Stomach (tissue), 9 donors: ENCODE results near the gene MBD3L3. TPM values are rescaled to one million over a fixed set of nuclear protein-coding genes. Genes with fewer than 3 reads are reported as not detected.

Source experiments
- DNase-seq, 2 donors: peaks; one replicate each; pipeline versions ENCODE4 v3.0.0 to v3.0.0-alpha.2; 2013 to 2019
- H3K27ac ChIP-seq, 5 donors: fragments of 200-600 bp in 4 of 5; sonication (generic) in 4 of 5; one replicate each; pipeline ENCODE4 v1.5.1; 2013 to 2019; ENCODE audit warnings: mild to moderate bottlenecking in 1 of 5, moderate library complexity in 1 of 5
- H3K27me3 ChIP-seq, 3 donors: fragments of 200-600 bp; sonication (generic); one replicate each; pipeline ENCODE4 v1.5.1; 2017 to 2019; ENCODE audit warnings: mixed run types in 1 of 3
- H3K36me3 ChIP-seq, 4 donors: fragments of 200-600 bp; sonication (generic); 1 replicate in 3 of 4; 2 replicates in 1 of 4; pipeline ENCODE4 v1.5.1; 2016 to 2019
- H3K4me1 ChIP-seq, 4 donors: fragments of 200-600 bp; sonication (generic); one replicate each; pipeline ENCODE4 v1.5.1; 2016 to 2019
- H3K4me3 ChIP-seq, 4 donors: fragments of 200-600 bp; sonication (generic) in 3 of 4; one replicate each; pipeline ENCODE4 v1.5.1; 2016 to 2019; ENCODE audit warnings: mild to moderate bottlenecking in 1 of 4
- H3K9me3 ChIP-seq, 4 donors: fragments of 200-600 bp; sonication (generic); one replicate each; pipeline ENCODE4 v1.5.1; 2016 to 2019
- EP300 ChIP-seq: sonication (generic); formaldehyde crosslinking; IDR thresholded peaks from one replicate; pipeline ENCODE4 v1.6.1; 2017; ENCODE audit warnings: antibody characterized with exemption
- POLR2A ChIP-seq, 4 donors: fragments of 450-650 bp; IDR thresholded peaks; one replicate each; pipeline ENCODE4 v1.6.1; 2016; ENCODE audit warnings: antibody characterized with exemption in 4 of 4, control low read depth in 2 of 4, mild to moderate bottlenecking in 1 of 4, moderate library complexity in 1 of 4
- POLR2AphosphoS5 ChIP-seq, 3 donors: sonication (generic); formaldehyde crosslinking; IDR thresholded peaks; one replicate each; pipeline ENCODE4 v1.6.1; 2016; ENCODE audit warnings: antibody characterized with exemption in 3 of 3
- WGBS, 5 donors: extraction: QIAGEN DNeasy Blood & Tissue Kit in 3 of 5; methylation state at CpG; one replicate each; pipeline versions ENCODE4 v1.1.5 to v1.1.7; 2013 to 2018; 5-methylcytosine and 5-hydroxymethylcytosine counted together
- intact Hi-C: fragments of 100-400 bp; cut with DNase I; formaldehyde crosslinking; loops from one replicate; pipeline ENCODE4 v1.15.1; 2023; ENCODE audit warnings: low total_unique reads
- polyA plus RNA-seq, 3 donors: library from polyadenylated mRNA; stranded (reverse); fragments of 200-250 nt; gene quantifications; one replicate each; pipeline ENCODE4 v1.2.3, GENCODE V29; 2013
- total RNA-seq, 5 donors: library from RNA; depleted of rRNA; stranded (reverse); fragments of >200 nt; gene quantifications; one replicate each; pipeline versions ENCODE4 v1.1.0 to v1.2.3, GENCODE V29; 2014 to 2016
- TF ChIP-seq, protein P1 (sequence below), 7 experiments: fragments of 450-650 bp in 4 of 7; fragments of 200-600 bp in 3 of 7; sonication (generic) in 3 of 7; IDR thresholded peaks; one replicate each; pipeline ENCODE4 v1.5.1; 2016 to 2019; ENCODE audit warnings: antibody characterized with exemption in 7 of 7, control low read depth in 2 of 7, mild to moderate bottlenecking in 1 of 7
- donor health status: healthy with polysubstance abuse.
- donor health status: Bipolar disorder and iron deficiency.
- donor health status: healthy.

The MBD3L3 gene
- total and polyA plus RNA-seq, 8 donors: not detected

DNA sequence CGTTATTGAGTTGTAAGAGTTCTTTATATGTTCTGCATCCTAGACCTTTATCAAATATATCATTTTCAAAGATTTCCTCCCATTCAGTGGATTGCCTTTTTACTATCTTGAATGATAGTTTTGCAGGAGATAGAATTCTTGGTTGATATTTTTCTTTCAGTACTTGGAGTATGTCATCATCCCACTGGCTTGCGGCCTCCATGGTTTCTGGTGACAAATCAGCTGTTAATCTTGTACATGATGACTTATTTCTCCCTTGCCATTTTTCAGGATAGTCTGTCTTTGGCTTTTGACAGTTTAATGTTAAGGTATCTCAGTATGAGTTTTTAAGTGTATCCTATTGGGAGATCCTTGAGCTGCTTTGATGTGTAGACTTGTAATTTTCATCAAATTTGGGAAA lies 19.5 kb upstream of the MBD3L3 start:
- 94 to 99% (median 98%) methylated on average over 2 of the region's 2 CpGs for WGBS, 5 donors
- Histone ChIP-seq H3K36me3 (peaks cover 97 to 100% (median 100%) of the 10 kb centered on the region in 4 donors), H3K4me3 (no peak overlapping the region), H3K27ac (no peak overlapping the region), H3K4me1 (no peaks in the 10 kb centered on the region), H3K27me3 (no peaks in the 10 kb centered on the region), H3K9me3 (peaks cover 55 to 92% (median 80%) of the 10 kb centered on the region in 4 donors)
- TF ChIP-seq EP300: no peak
- no peak for TF ChIP-seq POLR2AphosphoS5 (IDR thresholded peaks at IDR 0.05)
- TF ChIP-seq POLR2A (IDR thresholded peaks at IDR 0.05): no peak
- TF ChIP-seq, protein P1, sequence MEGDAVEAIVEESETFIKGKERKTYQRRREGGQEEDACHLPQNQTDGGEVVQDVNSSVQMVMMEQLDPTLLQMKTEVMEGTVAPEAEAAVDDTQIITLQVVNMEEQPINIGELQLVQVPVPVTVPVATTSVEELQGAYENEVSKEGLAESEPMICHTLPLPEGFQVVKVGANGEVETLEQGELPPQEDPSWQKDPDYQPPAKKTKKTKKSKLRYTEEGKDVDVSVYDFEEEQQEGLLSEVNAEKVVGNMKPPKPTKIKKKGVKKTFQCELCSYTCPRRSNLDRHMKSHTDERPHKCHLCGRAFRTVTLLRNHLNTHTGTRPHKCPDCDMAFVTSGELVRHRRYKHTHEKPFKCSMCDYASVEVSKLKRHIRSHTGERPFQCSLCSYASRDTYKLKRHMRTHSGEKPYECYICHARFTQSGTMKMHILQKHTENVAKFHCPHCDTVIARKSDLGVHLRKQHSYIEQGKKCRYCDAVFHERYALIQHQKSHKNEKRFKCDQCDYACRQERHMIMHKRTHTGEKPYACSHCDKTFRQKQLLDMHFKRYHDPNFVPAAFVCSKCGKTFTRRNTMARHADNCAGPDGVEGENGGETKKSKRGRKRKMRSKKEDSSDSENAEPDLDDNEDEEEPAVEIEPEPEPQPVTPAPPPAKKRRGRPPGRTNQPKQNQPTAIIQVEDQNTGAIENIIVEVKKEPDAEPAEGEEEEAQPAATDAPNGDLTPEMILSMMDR (IDR thresholded peaks at IDR 0.05): no peak
- intact Hi-C loops: no loop called here
- no peak for DNase-seq

DNA sequence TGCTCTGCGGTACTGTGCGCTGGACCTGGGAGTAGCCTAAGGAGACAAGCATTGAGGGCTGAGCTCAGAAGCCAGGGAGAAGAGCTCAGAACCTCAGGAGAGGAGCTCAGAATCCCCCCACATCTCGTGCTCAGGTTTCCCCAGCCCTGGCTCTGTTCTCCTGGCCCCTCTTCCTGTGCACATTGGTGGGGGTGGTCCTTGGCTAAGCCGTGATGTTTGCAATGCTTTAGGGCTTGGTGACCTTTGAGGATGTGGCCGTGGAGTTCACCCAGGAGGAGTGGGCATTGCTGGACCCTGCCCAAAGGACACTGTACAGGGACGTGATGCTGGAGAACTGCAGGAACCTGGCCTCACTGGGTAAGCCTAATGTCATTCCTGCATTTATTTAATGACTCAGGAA lies 17.7 kb upstream of the MBD3L3 start:
- 95 to 100% (median 97%) methylated on average over 5 to 6 of the region's 6 CpGs for WGBS, 5 donors
- H3K27ac ChIP-seq: no peak overlapping the region
- intact Hi-C loops: no loop called here
- no peak for DNase-seq
- H3K36me3 ChIP-seq: peaks cover 94 to 100% (median 99%) of the 10 kb centered on the region in 4 donors
- H3K27me3 ChIP-seq: no peaks in the 10 kb centered on the region
- peaks cover 36 to 73% (median 61%) of the 10 kb centered on the region in 4 donors for H3K9me3 ChIP-seq
- TF ChIP-seq, protein P1 (IDR thresholded peaks at IDR 0.05): no peak
- TF ChIP-seq POLR2A (IDR thresholded peaks at IDR 0.05) (no peak), EP300 (no peak), POLR2AphosphoS5 (IDR thresholded peaks at IDR 0.05) (no peak)
- H3K4me3 ChIP-seq: no peak overlapping the region
- H3K4me1 ChIP-seq: peaks cover 0 to 2% (median 0%) of the 10 kb centered on the region in 4 donors

DNA sequence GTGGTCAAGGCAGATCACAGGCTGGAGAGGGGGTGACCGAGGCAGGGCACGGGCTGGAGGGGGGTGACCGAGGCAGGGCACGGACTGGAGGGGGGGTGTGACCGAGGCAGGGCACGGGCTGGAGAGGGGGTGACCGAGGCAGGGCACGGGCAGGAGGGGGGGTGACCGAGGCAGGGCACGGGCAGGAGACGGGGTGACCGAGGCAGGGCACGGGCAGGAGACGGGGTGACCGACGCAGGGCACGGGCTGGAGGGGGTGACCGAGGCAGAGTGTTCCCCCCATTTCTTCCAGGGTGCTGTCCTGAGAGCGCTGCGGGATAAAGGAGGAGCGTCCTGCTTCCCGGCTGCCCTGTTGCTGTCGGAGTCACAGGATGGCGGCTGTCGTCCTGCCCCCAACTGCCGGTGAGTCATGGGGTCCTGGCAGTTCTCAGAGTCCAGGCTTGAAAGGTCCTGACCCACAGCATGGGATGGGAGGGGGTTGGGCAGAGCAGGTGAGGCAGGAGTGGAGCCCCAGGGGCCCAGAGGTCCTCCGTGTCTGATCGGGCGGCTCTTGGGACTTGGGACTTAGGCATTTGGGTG lies 16.3 kb upstream of the MBD3L3 start:
- no peak overlapping the region for H3K27ac ChIP-seq
- H3K4me3 ChIP-seq: no peak overlapping the region
- no peak for TF ChIP-seq EP300
- TF ChIP-seq, protein P1 (IDR thresholded peaks at IDR 0.05): no peak
- no peak for TF ChIP-seq POLR2AphosphoS5 (IDR thresholded peaks at IDR 0.05)
- no peak for TF ChIP-seq POLR2A (IDR thresholded peaks at IDR 0.05)
- WGBS, 5 donors: 94 to 99% (median 98%) methylated on average over 19 to 29 of the region's 29 CpGs
- no peak for DNase-seq
- H3K4me1 ChIP-seq: peaks cover 9 to 15% (median 12%) of the 10 kb centered on the region in 4 donors
- peaks cover 25 to 60% (median 48%) of the 10 kb centered on the region in 4 donors for H3K9me3 ChIP-seq
- H3K36me3 ChIP-seq: peaks cover 82 to 93% (median 92%) of the 10 kb centered on the region in 4 donors
- H3K27me3 ChIP-seq: no peaks in the 10 kb centered on the region
- intact Hi-C loops: no loop called here

DNA sequence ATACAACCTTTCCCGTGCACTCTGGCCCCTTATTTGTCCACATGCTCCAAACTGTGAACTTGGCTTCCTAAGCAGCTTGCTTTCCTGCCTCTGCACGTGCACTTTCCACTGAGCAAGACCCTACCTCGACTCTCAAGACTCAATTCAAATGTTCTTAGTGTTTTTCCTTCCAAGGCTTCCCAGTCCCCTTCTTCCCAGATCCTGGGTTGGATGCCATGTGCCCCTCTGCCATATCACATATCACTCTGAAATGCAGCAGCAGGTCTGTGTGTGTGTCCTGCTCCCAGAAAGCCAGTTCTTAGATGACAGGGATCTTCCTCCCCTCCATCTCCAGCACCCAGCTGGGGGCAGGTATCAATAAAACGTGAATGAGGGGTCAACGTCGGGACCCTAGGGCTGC lies 14.1 kb upstream of the MBD3L3 start:
- 95 to 98% (median 97%) methylated on average over 6 of the region's 6 CpGs for WGBS, 5 donors
- no peak for DNase-seq
- Histone ChIP-seq H3K27ac (no peak overlapping the region), H3K36me3 (peaks cover 62 to 71% (median 70%) of the 10 kb centered on the region in 4 donors), H3K9me3 (peaks cover 4 to 37% (median 25%) of the 10 kb centered on the region in 4 donors), H3K4me1 (peaks cover 9 to 16% (median 14%) of the 10 kb centered on the region in 4 donors), H3K27me3 (no peaks in the 10 kb centered on the region), H3K4me3 (no peak overlapping the region)
- TF ChIP-seq POLR2AphosphoS5 (IDR thresholded peaks at IDR 0.05) (no peak), EP300 (no peak), POLR2A (IDR thresholded peaks at IDR 0.05) (no peak)
- TF ChIP-seq, protein P1 (IDR thresholded peaks at IDR 0.05): no peak
- intact Hi-C loops: no loop called here
